H1 (cell line): ENCODE data around the gene ZBTB42. TPM values are rescaled to one million over a fixed set of nuclear protein-coding genes. Genes with fewer than 3 reads are reported as not detected.

ENCODE experiments used
- CTCF ChIA-PET: fragments of 300-600 bp; sonication (Branson Sonifier 250); formaldehyde crosslinking; loops from one replicate; lab custom pipeline; 2021; ENCODE audit not compliant: partially characterized antibody; lab: Charles Lee
- POLR2A ChIA-PET: fragments of 300-600 bp; sonication (Branson Sonifier 250); formaldehyde crosslinking; loops from one replicate; lab custom pipeline; 2021; ENCODE audit warnings: inconsistent platforms; ENCODE audit not compliant: partially characterized antibody; lab: Charles Lee
- DNase-seq, 2 experiments: peaks; one replicate each; pipeline versions ENCODE4 v3.0.0 to v3.0.0-alpha.2; 2010 to 2022; ENCODE audit warnings: low spot score in 2 of 2, low read depth in 1 of 2, mixed read lengths in 1 of 2
- FAIRE-seq: peaks from 2 replicates; lab custom pipeline; 2011; peaks lifted over from hg19 to GRCh38; lab: Jason Lieb, UNC
- H2AFZ ChIP-seq: 2 replicates; pipeline ENCODE4 v1.8.1; 2012; ENCODE audit warnings: low read length, inconsistent platforms
- H2AK5ac ChIP-seq: 2 replicates; pipeline ENCODE4 v1.6.1; 2013; ENCODE audit warnings: low read depth, low read length
- H2BK120ac ChIP-seq: replicated peaks from 2 replicates; pipeline ENCODE3; 2013; ENCODE audit warnings: low read depth, low read length, inconsistent platforms
- H2BK12ac ChIP-seq: 2 replicates; pipeline ENCODE4 v1.6.1; 2013; ENCODE audit warnings: low read depth, low read length
- H2BK15ac ChIP-seq: 2 replicates; pipeline ENCODE4 v1.6.1; 2013; ENCODE audit warnings: low read length
- H2BK20ac ChIP-seq: 2 replicates; pipeline ENCODE4 v1.6.1; 2013; ENCODE audit warnings: low read length
- H2BK5ac ChIP-seq: 2 replicates; pipeline ENCODE4 v1.6.1; 2013; ENCODE audit warnings: low read depth, low read length
- H3K14ac ChIP-seq: 2 replicates; pipeline ENCODE4 v1.6.1; 2013; ENCODE audit warnings: inconsistent platforms; ENCODE audit not compliant: insufficient read length
- H3K18ac ChIP-seq: 2 replicates; pipeline ENCODE4 v1.6.1; 2013; ENCODE audit warnings: low read length; ENCODE audit errors: extremely low read depth
- H3K23ac ChIP-seq: 2 replicates; pipeline ENCODE4 v1.6.1; 2013; ENCODE audit warnings: inconsistent platforms; ENCODE audit not compliant: insufficient read length
- H3K23me2 ChIP-seq: 2 replicates; pipeline ENCODE4 v1.6.1; 2013; ENCODE audit warnings: low read depth, low read length
- H3K27ac ChIP-seq: 2 replicates; pipeline ENCODE4 v1.6.1; 2011; ENCODE audit warnings: low read depth, low read length, inconsistent platforms
- H3K27me3 ChIP-seq, 4 experiments: replicated peaks in 1 of 4; 1 replicate in 1 of 4; 2 replicates in 3 of 4; pipeline versions ENCODE4 v1.6.1 to v1.8.1; 2011 to 2013; ENCODE audit warnings: low read length in 3 of 4, mild to moderate bottlenecking in 3 of 4, inconsistent platforms in 2 of 4, mixed read lengths in 2 of 4, moderate library complexity in 1 of 4; ENCODE audit not compliant: control insufficient read depth in 3 of 4, insufficient read depth in 3 of 4; ENCODE audit errors: extremely low read depth in 1 of 4
- H3K36me3 ChIP-seq, 4 experiments: 2 replicates each; pipeline versions ENCODE4 v1.6.1 to v1.8.1; 2011 to 2013; ENCODE audit warnings: mild to moderate bottlenecking in 4 of 4, low read length in 3 of 4, moderate library complexity in 2 of 4, control low read depth in 1 of 4, inconsistent platforms in 1 of 4; ENCODE audit not compliant: insufficient read depth in 4 of 4, control insufficient read depth in 2 of 4
- H3K4ac ChIP-seq: replicated peaks from 2 replicates; pipeline ENCODE3; 2013; ENCODE audit warnings: low read length, low read depth, mixed read lengths, inconsistent platforms; ENCODE audit not compliant: insufficient read length
- H3K4me1 ChIP-seq, 4 experiments: replicated peaks in 1 of 4; 1 replicate in 1 of 4; 2 replicates in 3 of 4; pipeline versions ENCODE4 v1.6.1 to v1.8.1; 2011 to 2013; ENCODE audit warnings: low read length in 3 of 4, inconsistent platforms in 2 of 4, mixed read lengths in 1 of 4; ENCODE audit not compliant: insufficient read depth in 4 of 4, control insufficient read depth in 3 of 4
- H3K4me2 ChIP-seq, 2 experiments: 2 replicates each; pipeline versions ENCODE4 v1.6.1 to v1.8.1; 2011 to 2013; ENCODE audit warnings: low read depth in 2 of 2, low read length in 2 of 2, control low read depth in 1 of 2, inconsistent platforms in 1 of 2, mild to moderate bottlenecking in 1 of 2; ENCODE audit not compliant: insufficient read depth in 1 of 2
- H3K4me3 ChIP-seq, 4 experiments: fragments of 200-600, 300-600 bp in 1 of 4; sonication (generic), shearing (Covaris generic), sonication (Bioruptor Twin) in 1 of 4; 2 replicates each; pipeline versions ENCODE4 v1.5.1 to v1.8.1; 2011 to 2016; ENCODE audit warnings: low read length in 4 of 4, low read depth in 3 of 4, control low read depth in 2 of 4, inconsistent platforms in 2 of 4, mild to moderate bottlenecking in 2 of 4, mixed read lengths in 1 of 4, moderate library complexity in 1 of 4; ENCODE audit not compliant: insufficient read depth in 2 of 4; ENCODE audit errors: extremely low read depth in 1 of 4
- H3K56ac ChIP-seq: replicated peaks from 2 replicates; pipeline ENCODE3; 2013; ENCODE audit warnings: low read depth, mild to moderate bottlenecking, mixed read lengths, low read length, inconsistent platforms; ENCODE audit not compliant: insufficient read length
- H3K79me1 ChIP-seq: 2 replicates; pipeline ENCODE4 v1.6.1; 2013; ENCODE audit warnings: low read depth, low read length, control low read depth
- H3K79me2 ChIP-seq, 2 experiments: 2 replicates each; pipeline versions ENCODE4 v1.6.1 to v1.8.1; 2012 to 2013; ENCODE audit warnings: low read length in 2 of 2, mild to moderate bottlenecking in 2 of 2, inconsistent platforms in 1 of 2; ENCODE audit not compliant: insufficient read depth in 2 of 2, control insufficient read depth in 1 of 2
- H3K9ac ChIP-seq, 4 experiments: replicated peaks in 1 of 4; 1 replicate in 1 of 4; 2 replicates in 3 of 4; pipeline versions ENCODE4 v1.6.1 to v1.8.1; 2011 to 2013; ENCODE audit warnings: low read depth in 3 of 4, low read length in 3 of 4, control low read depth in 2 of 4, mild to moderate bottlenecking in 2 of 4, moderate library complexity in 2 of 4, inconsistent platforms in 1 of 4; ENCODE audit errors: extremely low read depth in 1 of 4
- H3K9me3 ChIP-seq, 2 experiments: 2 replicates each; pipeline versions ENCODE4 v1.6.1 to v1.8.1; 2012 to 2013; ENCODE audit warnings: mild to moderate bottlenecking in 2 of 2, moderate library complexity in 2 of 2, control low read depth in 1 of 2, inconsistent platforms in 1 of 2, low read depth in 1 of 2, low read length in 1 of 2, mixed read lengths in 1 of 2; ENCODE audit not compliant: insufficient read depth in 2 of 2
- H4K20me1 ChIP-seq, 2 experiments: replicated peaks in 1 of 2; 2 replicates each; pipeline versions ENCODE3 to v1.8.1; 2011 to 2013; ENCODE audit warnings: inconsistent platforms in 2 of 2, low read length in 2 of 2, mild to moderate bottlenecking in 1 of 2; ENCODE audit not compliant: insufficient read depth in 2 of 2, control insufficient read depth in 1 of 2
- H4K5ac ChIP-seq: 2 replicates; pipeline ENCODE4 v1.6.1; 2013; ENCODE audit warnings: low read length, low read depth, mixed read lengths, inconsistent platforms; ENCODE audit not compliant: insufficient read length
- H4K8ac ChIP-seq: 2 replicates; pipeline ENCODE4 v1.8.0; 2013; ENCODE audit warnings: mild to moderate bottlenecking, moderate library complexity, low read length, inconsistent platforms; ENCODE audit not compliant: insufficient read depth; ENCODE audit errors: extremely low read depth
- H4K91ac ChIP-seq: replicated peaks from 2 replicates; pipeline ENCODE3; 2013; ENCODE audit warnings: low read length, mixed read lengths, inconsistent platforms; ENCODE audit not compliant: insufficient read length
- BACH1 ChIP-seq: IDR thresholded peaks from 2 replicates; pipeline ENCODE4 v1.6.1; 2012; ENCODE audit warnings: low read length, improper control_type of control experiment
- BCL11A ChIP-seq, 2 experiments: IDR thresholded peaks; one replicate each; pipeline ENCODE4 v1.6.1; 2011; ENCODE audit warnings: low read depth in 2 of 2, low read length in 2 of 2, mild to moderate bottlenecking in 2 of 2
- BRCA1 ChIP-seq: IDR thresholded peaks from 2 replicates; pipeline ENCODE4 v1.6.1; 2012; ENCODE audit warnings: low read depth, low read length, improper control_type of control experiment
- CEBPB ChIP-seq: IDR thresholded peaks from 2 replicates; pipeline ENCODE4 v1.6.1; 2012; ENCODE audit warnings: low read depth, low read length
- CREB1 ChIP-seq: IDR thresholded peaks from 2 replicates; pipeline ENCODE4 v1.6.1; 2012; ENCODE audit warnings: inconsistent platforms
- CTBP2 ChIP-seq: IDR thresholded peaks from 2 replicates; pipeline ENCODE4 v1.7.0; 2011; ENCODE audit warnings: borderline replicate concordance, mild to moderate bottlenecking, moderate library complexity, mixed read lengths, low read length; ENCODE audit not compliant: insufficient read depth, insufficient read length
- E2F6 ChIP-seq: IDR thresholded peaks from 2 replicates; pipeline ENCODE4 v1.6.1; 2012; ENCODE audit warnings: inconsistent platforms
- JUND ChIP-seq: IDR thresholded peaks from 2 replicates; pipeline ENCODE4 v1.6.1; 2011; ENCODE audit warnings: mild to moderate bottlenecking, improper control_type of control experiment, low read length
- KDM4A ChIP-seq: IDR thresholded peaks from one replicate; pipeline ENCODE4 v1.7.1; 2012; ENCODE audit warnings: low read depth, mild to moderate bottlenecking, moderate library complexity, low read length, inconsistent platforms; ENCODE audit not compliant: severe bottlenecking
- SIN3A ChIP-seq, 2 experiments: IDR thresholded peaks in 1 of 2; conservative IDR thresholded peaks in 1 of 2; 2 replicates each; pipeline ENCODE4 v1.6.1; 2011 to 2012; ENCODE audit warnings: low read length in 2 of 2, improper control_type of control experiment in 1 of 2, low read depth in 1 of 2, mild to moderate bottlenecking in 1 of 2
- SRF ChIP-seq: IDR thresholded peaks from 2 replicates; pipeline ENCODE4 v1.6.1; 2011; ENCODE audit warnings: mild to moderate bottlenecking, low read depth, low read length, moderate library complexity
- YY1 ChIP-seq: IDR thresholded peaks from 2 replicates; pipeline ENCODE4 v1.6.1; 2011; ENCODE audit warnings: low read depth, mild to moderate bottlenecking, low read length
- WGBS, 2 experiments: shearing (Covaris generic) in 1 of 2; methylation state at CpG; one replicate each; pipeline versions ENCODE4 v1.1.6 to v1.1.7; 2013 to 2015; ENCODE audit warnings: low lambda C conversion rate in 2 of 2, mixed read lengths in 2 of 2, inconsistent platforms in 1 of 2, low coverage in 1 of 2, missing lambda C conversion rate in 1 of 2; ENCODE audit not compliant: insufficient replicate concordance in 2 of 2, insufficient coverage in 1 of 2, insufficient read length in 1 of 2; ENCODE audit errors: extremely low coverage in 1 of 2, missing lambda C conversion rate in 1 of 2; 5-methylcytosine and 5-hydroxymethylcytosine counted together
- polyA plus RNA-seq, 7 experiments: library from polyadenylated mRNA; depleted of rRNA in 3 of 7; stranded (reverse) in 5 of 7; unstranded in 2 of 7; fragments of >200 nt in 5 of 7; fragments of 200-250 nt in 2 of 7; gene quantifications; 1 replicate in 5 of 7; 2 replicates in 1 of 7; 4 replicates in 1 of 7; pipeline versions ENCODE4 v1.2.1 to v1.2.3, GENCODE V29; 2011 to 2013; ENCODE audit warnings: missing spikeins in 2 of 7, mixed read lengths in 2 of 7
- total RNA-seq: library from RNA; stranded (reverse); fragmentation: NEBNext Ultra II Directional; extraction: Animal tissue kit (Norgen Biotek cat#: 25700); gene quantifications from 2 replicates; pipeline ENCODE4 v1.2.1, GENCODE V29; 2021

ZBTB42 gene
- total and polyA plus RNA-seq, 2 of the 8 experiments (the other 6 are each of a cell fraction or from before 2014, with no cell fraction given), result 2.8 to 3.1 TPM

- ChIA-PET CTCF (interaction anchor here (0.8 to 7.8 kb wide), 8 partner anchors 8 to 49 kb away, joined by 3 to 110 read pairs (median 10); partner anchors contain the start of gene AKT1), POLR2A (interaction anchor here (0.8 to 3.5 kb wide), 2 partner anchors 19 to 20 kb away, joined by 3 to 10 read pairs; partner anchors contain the start of gene SIVA1)
- H3K56ac ChIP-seq, result no peak overlapping the region
- TF ChIP-seq BRCA1 (no peak), JUND (no peak), CTBP2 (no peak), KDM4A (no peak), YY1 (no peak), SRF (no peak), BACH1 (no peak), CREB1 (no peak), E2F6 (no peak), CEBPB (no peak), BCL11A (IDR thresholded peaks at IDR 0.05; ENCODE audit: low read depth in 2 of 2, low read length in 2 of 2) (no peak), SIN3A (conservative IDR thresholded peaks at IDR 0.05 in 1 of 2, IDR thresholded peaks at IDR 0.05 in 1 of 2; ENCODE audit: low read depth in 1 of 2, low read length in 2 of 2) (no peak)
Measured at GRCh38 chr14:104772707-104773504, 28.0 kb upstream of the ZBTB42 start.

More at GRCh38 chr14:104772707-104773504, 28.0 kb upstream of the ZBTB42 start:
- H3K14ac ChIP-seq, result no peak overlapping the region
- no peak overlapping the region for H3K27ac ChIP-seq
- FAIRE-seq (no peak), DNase-seq (no peak)
- H3K23me2 ChIP-seq, result no peaks in the 10 kb centered on the region
- no peak overlapping the region for H4K8ac ChIP-seq
- H2BK15ac ChIP-seq, result no peak overlapping the region
- H2BK120ac ChIP-seq, result no peak overlapping the region
- H3K4me3 ChIP-seq, result no peak overlapping the region
- H3K18ac ChIP-seq, result no peak overlapping the region
- H3K9ac ChIP-seq, result no peak overlapping the region
- peaks cover 11 to 17% of the 10 kb centered on the region in 2 experiments; a peak in 2 of 4 replicates for H3K9me3 ChIP-seq
- H4K20me1 ChIP-seq, result peaks cover 7 to 27% of the 10 kb centered on the region in 2 experiments
- no peaks in the 10 kb centered on the region for H3K79me1 ChIP-seq
- H2BK12ac ChIP-seq, result no peak overlapping the region
- H4K5ac ChIP-seq, result no peak overlapping the region
- H3K4ac ChIP-seq, result no peak overlapping the region
- no peaks in the 10 kb centered on the region for H3K27me3 ChIP-seq
- peaks cover 0 to 11% (median 8%) of the 10 kb centered on the region in 4 experiments; a peak in 6 of 7 replicates for H3K4me1 ChIP-seq
- no peak overlapping the region for H4K91ac ChIP-seq
- H2AK5ac ChIP-seq, result no peak overlapping the region
- H3K23ac ChIP-seq, result no peak overlapping the region
- H3K36me3 ChIP-seq, result peaks cover 0 to 27% (median 12%) of the 10 kb centered on the region in 4 experiments; a peak in 7 of 8 replicates
- WGBS, 2 experiments, result 91% methylated on average over 33 of the region's 38 CpGs; no CpG with 5 or more reads in 1 of the 2 experiments
- no peak overlapping the region for H2AFZ ChIP-seq
- H3K79me2 ChIP-seq, result no peaks in the 10 kb centered on the region
- no peak overlapping the region for H3K4me2 ChIP-seq
- no peak overlapping the region for H2BK5ac ChIP-seq
- no peak overlapping the region for H2BK20ac ChIP-seq
